ENCODE measurements around the gene VAPB.

The VAPB gene

DNA sequence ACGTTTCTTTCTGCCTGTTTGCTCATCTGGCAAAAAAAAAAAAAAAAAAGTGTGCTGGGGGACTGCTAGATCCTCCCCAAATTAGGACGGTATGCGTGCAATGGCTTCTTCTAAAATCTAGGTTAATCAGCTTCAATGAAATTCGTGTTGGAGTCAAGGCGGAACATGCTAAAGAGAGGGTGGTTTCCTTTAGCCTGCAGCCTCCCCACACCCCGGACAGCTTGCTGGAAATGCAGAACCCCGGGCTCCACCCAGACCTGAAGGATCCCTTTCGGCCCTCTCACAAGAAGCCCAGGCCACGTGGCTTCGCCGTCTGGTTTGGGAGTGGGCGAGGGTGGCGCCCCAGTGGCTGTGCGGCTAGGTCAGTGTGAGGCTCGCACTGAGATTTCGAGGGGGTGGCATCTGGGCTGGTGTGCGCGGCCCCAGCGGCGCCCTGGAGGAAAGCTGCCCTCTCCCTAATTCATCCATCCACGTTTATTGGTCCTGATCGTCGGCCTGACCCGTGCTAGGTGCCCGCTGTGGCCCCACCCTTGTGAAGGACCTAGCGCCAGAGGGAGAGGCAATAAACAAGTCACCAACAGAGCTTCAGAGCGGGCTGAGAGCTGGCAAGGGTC lies 77.2 kb downstream of the VAPB start:
- Histone ChIP-seq H3K4me1 (ENCODE audit: control insufficient read depth in 1 of 2, insufficient read depth in 1 of 2, low read depth in 1 of 2, low read length in 1 of 2) (no peaks in the 10 kb centered on the region), H3K27ac (no peak overlapping the region), H3K27me3 (peaks cover 47% of the 10 kb centered on the region), H3K36me3 (no peaks in the 10 kb centered on the region), H3K9me3 (no peaks in the 10 kb centered on the region), H3K4me3 (ENCODE audit: low read depth in 1 of 2, low read length in 1 of 2) (no peak overlapping the region)
- no peak for TF ChIP-seq CTCF (IDR thresholded peaks at IDR 0.05)

GRCh38 chr20:58466729-58467571 lies 77.9 kb downstream of the VAPB start:
- peaks cover 47% of the 10 kb centered on the region for H3K27me3 ChIP-seq
- no peaks in the 10 kb centered on the region for H3K9me3 ChIP-seq
- no peak for TF ChIP-seq CTCF (IDR thresholded peaks at IDR 0.05)
- H3K4me3 ChIP-seq (ENCODE audit: low read depth in 1 of 2, low read length in 1 of 2), result no peak overlapping the region
- H3K4me1 ChIP-seq (ENCODE audit: control insufficient read depth in 1 of 2, insufficient read depth in 1 of 2, low read depth in 1 of 2, low read length in 1 of 2), result no peaks in the 10 kb centered on the region
- H3K36me3 ChIP-seq, result no peaks in the 10 kb centered on the region
- H3K27ac ChIP-seq, result no peak overlapping the region

DNA sequence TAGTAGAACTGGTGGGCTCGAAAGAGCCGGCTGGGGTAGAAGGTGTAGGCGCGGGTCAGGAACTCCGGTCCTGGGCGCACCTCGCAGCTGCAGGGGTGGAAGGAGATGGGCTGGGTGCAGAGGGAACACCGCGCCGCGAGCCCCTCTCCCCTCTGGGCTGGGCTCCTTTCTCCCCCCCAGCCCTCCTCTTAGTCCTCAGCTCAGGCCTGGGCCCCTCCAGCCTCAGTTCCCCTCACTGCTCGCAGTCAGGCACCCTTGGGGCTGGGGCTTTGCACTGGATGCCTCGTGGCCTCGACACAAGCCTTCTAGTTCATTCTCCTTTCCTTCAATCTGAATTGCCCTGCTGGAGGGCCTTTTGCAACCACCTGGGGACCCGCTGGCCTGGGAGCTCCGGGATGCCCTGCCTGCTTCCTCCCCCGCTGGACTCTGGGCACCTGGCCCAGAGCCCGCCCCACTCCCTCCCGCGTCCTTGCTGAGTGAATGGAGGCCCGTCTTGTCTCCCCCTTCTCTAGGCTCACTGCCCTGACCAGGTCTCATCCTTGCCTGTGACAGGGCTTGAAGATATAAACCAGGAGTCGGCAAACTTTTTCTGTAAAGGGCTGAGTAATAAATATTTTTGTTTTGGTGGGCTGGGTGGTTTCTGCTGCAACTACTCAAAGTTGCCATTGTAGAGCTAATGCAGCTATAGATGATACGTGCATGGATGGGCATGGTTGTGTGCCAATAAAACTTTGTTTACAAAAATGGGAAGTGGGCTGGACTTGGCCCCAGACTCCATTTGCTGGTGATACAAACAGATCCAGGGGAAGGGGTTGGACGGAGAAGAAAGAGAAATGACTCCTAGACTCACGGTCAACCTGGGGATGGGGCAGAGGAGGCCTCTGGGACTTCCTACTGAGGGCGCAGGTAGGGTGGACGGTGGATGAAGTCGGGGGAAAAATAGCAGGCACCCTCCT lies 78.8 kb downstream of the VAPB start:
- Histone ChIP-seq H3K4me3 (ENCODE audit: low read depth in 1 of 2, low read length in 1 of 2) (no peak overlapping the region), H3K9me3 (no peaks in the 10 kb centered on the region), H3K4me1 (ENCODE audit: control insufficient read depth in 1 of 2, insufficient read depth in 1 of 2, low read depth in 1 of 2, low read length in 1 of 2) (no peaks in the 10 kb centered on the region), H3K27me3 (peaks cover 47% of the 10 kb centered on the region), H3K27ac (no peak overlapping the region), H3K36me3 (no peaks in the 10 kb centered on the region)
- TF ChIP-seq CTCF (IDR thresholded peaks at IDR 0.05), result no peak

- Histone ChIP-seq H3K27ac (no peak overlapping the region), H3K9me3 (no peaks in the 10 kb centered on the region), H3K27me3 (peaks cover 39% of the 10 kb centered on the region), H3K4me3 (ENCODE audit: low read depth in 1 of 2, low read length in 1 of 2) (no peak overlapping the region), H3K36me3 (no peaks in the 10 kb centered on the region), H3K4me1 (ENCODE audit: control insufficient read depth in 1 of 2, insufficient read depth in 1 of 2, low read depth in 1 of 2, low read length in 1 of 2) (no peaks in the 10 kb centered on the region)
- TF ChIP-seq CTCF (IDR thresholded peaks at IDR 0.05), result no peak
These were observed 80.6 kb downstream of the VAPB start for GRCh38 chr20:58469616-58470015.

GRCh38 chr20:58470336-58471192 lies 81.5 kb downstream of the VAPB start:
- no peaks in the 10 kb centered on the region for H3K36me3 ChIP-seq
- TF ChIP-seq CTCF (IDR thresholded peaks at IDR 0.05), result no peak
- no peaks in the 10 kb centered on the region for H3K9me3 ChIP-seq
- H3K4me1 ChIP-seq (ENCODE audit: control insufficient read depth in 1 of 2, insufficient read depth in 1 of 2, low read depth in 1 of 2, low read length in 1 of 2), result no peaks in the 10 kb centered on the region
- H3K4me3 ChIP-seq (ENCODE audit: low read depth in 1 of 2, low read length in 1 of 2), result no peak overlapping the region
- no peak overlapping the region for H3K27ac ChIP-seq
- H3K27me3 ChIP-seq, result peaks cover 31% of the 10 kb centered on the region

All from neutrophil (primary cell).